Measurements from ENCODE around the gene MAPT.

DNA sequence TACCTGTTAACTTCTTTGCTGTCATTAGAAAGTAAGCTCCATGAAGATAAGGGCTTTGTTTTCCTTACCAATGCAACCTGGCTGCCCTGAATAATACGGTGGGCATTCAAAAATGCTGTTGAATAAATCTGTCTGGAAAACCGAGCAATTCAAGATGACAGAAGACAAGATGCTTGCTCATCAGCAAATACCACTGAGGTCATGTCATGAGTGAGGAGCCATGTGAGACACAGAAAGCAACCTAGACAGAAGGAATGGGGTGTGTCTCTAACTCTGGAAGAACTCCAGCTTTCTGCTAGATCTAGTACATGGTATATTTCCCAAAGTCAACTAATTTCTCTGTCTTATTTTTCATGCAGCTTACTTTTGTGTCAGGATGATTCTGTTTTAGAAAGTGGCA lies 168.9 kb downstream of the MAPT start:
- TF ChIP-seq, protein P1, sequence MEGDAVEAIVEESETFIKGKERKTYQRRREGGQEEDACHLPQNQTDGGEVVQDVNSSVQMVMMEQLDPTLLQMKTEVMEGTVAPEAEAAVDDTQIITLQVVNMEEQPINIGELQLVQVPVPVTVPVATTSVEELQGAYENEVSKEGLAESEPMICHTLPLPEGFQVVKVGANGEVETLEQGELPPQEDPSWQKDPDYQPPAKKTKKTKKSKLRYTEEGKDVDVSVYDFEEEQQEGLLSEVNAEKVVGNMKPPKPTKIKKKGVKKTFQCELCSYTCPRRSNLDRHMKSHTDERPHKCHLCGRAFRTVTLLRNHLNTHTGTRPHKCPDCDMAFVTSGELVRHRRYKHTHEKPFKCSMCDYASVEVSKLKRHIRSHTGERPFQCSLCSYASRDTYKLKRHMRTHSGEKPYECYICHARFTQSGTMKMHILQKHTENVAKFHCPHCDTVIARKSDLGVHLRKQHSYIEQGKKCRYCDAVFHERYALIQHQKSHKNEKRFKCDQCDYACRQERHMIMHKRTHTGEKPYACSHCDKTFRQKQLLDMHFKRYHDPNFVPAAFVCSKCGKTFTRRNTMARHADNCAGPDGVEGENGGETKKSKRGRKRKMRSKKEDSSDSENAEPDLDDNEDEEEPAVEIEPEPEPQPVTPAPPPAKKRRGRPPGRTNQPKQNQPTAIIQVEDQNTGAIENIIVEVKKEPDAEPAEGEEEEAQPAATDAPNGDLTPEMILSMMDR (IDR thresholded peaks at IDR 0.05; ENCODE audit: poor library complexity): no peak
- TF ChIP-seq EZH2 (IDR thresholded peaks at IDR 0.05; ENCODE audit: borderline replicate concordance) (no peak), EZH2phosphoT487 (IDR thresholded peaks at IDR 0.05; ENCODE audit: low read depth, severe bottlenecking, unreplicated experiment) (no peak)
